Activated naive CD4-positive, alpha-beta T cell treated with anti-CD3 and anti-CD28 coated beads, Interleukin-2, amount 50 U/mL, for 16 hours (primary cell): ENCODE measurements around the gene TOGARAM1.

Source experiments
- DNase-seq: peaks from one replicate; pipeline ENCODE4 v3.0.0-alpha.2; 2020

Gene TOGARAM1

DNA sequence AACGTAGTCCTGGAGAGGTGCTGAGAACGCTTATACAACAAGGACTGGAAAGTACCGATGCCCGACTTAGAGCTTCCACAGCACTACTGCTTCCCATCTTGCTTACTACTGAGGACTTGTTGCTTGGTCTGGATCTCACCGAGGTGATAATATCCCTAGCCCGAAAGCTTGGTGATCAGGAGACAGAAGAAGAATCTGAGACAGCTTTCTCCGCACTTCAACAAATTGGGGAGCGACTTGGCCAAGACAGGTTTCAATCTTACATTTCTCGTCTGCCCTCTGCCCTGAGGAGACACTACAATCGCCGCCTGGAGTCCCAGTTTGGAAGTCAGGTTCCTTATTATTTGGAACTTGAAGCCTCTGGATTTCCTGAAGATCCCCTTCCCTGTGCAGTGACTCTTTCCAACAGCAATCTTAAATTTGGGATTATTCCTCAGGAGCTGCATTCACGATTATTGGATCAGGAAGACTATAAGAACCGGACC is 1.1 kb downstream of the TOGARAM1 start:
- no peak for DNase-seq

DNA sequence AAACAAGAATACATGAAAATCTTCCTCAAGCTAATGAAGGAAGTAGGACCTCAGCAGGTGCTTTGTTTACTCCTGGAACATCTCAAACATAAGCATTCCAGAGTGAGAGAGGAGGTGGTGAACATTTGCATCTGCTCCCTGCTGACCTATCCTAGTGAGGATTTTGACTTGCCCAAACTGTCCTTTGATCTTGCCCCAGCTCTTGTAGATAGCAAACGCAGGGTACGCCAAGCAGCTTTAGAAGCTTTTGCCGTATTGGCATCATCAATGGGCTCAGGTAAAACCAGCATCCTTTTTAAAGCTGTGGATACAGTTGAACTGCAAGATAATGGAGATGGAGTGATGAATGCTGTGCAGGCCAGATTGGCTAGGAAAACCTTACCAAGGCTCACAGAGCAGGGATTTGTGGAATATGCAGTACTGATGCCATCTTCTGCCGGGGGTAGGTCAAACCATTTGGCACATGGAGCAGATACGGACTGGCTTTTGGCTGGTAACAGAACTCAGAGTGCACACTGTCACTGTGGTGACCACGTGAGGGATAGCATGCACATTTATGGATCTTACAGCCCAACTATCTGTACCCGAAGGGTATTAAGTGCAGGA is 1.9 kb downstream of the TOGARAM1 start:
- DNase-seq = no peak

DNA sequence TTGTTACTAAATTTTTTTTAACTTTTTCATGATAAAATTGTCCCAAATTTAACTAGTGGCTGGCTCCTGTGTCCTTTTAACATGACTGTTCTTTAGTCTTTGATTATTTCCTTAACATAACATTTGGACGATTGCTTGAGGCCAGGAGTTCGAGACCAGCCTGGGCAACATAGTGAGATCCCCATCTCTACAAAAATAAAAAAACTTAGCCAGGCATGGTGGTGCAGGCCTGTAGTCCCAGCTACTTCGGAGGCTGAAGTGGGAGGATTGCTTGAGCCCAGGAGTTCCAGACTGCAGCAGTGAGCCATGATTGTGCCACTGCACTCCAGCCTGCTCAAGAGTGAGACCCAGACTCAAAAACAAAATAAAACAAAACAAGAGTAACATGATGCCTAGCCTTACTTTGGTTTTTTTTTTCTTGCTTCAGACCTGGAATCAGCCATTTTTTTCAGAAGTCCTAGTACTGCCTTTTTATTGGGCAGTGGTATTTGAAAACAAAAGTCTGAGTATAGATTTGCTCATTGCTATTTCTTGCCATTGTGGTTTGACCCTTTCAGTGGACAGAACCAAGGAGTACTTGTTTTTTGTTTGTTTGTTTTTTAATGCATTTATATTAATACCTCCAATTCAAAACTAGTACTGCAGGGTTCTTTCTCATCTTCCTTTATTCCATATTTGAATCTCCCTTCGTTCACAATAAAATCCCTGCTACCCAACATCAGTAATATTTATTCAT is 4.8 kb downstream of the TOGARAM1 start:
- DNase-seq = no peak

DNA sequence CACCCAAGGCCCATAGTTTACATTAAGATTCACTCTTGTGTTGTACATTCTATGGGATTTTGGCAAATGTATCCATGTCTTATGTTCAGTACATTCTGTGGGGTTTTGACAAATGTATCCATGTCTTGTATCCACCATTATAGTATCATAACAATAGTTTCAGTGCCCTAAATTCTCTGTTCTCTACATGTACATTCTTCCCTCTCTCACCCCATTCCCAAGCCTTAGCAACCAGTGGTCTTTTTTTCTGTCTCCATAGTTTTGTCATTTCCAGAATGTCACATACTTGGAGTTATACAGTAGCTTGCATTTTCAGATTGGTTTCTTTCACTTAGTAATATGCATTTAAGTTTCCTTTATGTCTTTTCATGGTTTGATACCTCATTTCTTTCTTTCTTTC is 6.7 kb downstream of the TOGARAM1 start:
- DNase-seq = no peak

DNA sequence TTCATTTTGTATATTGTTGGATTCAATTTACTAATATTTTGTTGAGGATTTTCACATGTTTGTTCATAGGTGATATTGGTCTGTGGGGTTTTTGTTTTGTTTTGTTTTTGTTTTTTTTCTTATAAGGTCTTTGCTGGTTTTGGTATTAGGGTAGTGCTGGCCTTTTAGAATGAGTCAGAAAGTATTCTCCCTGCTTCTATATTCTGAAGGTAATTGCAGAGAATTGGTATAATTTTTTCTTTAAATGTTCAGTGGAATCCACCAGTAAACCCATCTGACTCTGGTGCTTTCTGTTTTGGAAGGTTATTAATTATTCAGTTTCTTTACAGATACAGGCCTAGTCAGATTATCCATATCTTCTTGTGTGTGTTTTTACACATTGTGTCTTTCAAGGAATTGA is 8.9 kb downstream of the TOGARAM1 start:
- DNase-seq = no peak

DNA sequence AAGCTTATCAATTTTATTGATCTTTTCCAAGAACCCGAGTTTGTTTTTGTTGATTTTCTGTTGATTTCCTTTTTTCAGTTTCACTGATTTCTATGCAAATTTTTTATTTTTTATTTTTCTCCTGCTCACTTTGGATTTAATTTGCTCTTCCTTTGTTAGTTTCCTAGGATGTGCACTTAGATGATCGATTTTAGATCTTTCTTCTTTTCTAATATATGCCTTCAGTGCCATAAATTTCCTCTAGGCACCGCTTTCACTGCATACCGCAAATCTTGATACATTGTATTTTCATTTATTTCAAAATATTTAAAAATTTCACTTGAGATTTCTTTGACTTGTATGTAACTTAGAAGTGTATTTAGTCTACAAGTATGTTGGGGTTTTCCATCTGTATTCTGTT is 9.5 kb downstream of the TOGARAM1 start:
- DNase-seq = no peak

DNA sequence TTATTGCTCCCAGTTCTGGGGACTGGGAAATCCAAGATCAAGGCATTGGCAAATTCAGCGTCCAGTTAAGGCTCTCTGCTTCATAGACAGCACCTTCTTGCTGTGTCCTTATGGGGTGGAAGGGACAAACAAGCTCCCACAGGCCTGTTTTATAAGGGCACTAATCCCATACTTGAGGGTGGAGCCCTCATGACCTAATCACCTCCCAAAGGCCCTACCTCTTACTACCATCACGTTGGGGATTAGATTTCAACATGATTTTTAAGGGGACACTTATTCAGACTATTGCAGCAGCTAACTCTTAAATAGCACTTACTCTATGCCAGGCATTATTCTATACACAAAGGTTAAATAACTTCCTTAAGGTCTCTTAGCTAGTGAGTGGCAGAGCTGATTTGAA is 17.3 kb downstream of the TOGARAM1 start:
- DNase-seq = no peak

DNA sequence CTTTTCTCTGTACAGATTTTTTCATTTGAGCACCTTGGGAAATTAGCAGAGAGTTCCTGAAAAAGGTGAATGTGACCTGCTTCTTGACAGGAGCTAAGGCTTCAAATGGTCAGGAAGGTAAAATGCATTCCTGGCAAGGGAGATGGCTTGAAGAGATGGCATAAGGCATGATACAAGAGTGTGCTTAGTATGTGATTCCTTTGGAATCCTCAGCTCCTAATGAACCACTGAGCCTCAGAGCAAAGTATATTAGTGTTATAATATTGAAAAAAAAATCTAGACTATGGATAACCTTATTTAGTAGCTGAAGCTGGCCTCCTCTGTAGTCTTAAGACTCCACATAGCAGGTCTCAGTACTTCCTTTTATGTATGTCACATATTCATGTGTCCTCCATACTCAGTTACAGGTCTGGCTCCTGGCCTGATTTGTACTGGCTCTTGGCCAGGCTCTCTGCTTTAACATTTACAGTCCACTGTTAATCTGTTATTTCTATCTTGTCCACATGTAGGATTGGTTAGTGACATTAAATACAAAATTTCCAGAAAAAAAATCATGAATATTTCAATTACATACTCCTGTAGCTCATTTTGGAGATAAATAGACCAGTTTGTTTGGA is 17.9 kb downstream of the TOGARAM1 start:
- no peak for DNase-seq

DNA sequence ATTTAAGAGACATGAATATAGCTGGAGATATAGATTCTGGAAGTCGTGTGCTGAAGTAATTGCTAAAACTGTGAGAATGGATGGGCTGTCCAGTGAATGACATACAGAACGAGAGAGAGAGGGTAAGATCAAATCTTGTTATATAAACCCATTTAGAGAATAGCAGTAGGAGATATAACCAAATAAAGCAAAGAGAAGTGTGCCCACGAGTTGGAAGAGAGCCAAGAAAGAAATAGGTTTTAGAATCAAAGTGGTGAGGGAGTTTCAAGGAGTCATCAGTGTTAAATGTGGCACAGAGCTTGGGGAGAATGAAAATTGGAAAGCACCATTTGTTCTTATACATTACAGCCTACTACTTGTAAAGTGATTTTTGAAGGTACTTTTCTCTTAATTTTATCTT is 19.2 kb downstream of the TOGARAM1 start:
- no peak for DNase-seq

DNA sequence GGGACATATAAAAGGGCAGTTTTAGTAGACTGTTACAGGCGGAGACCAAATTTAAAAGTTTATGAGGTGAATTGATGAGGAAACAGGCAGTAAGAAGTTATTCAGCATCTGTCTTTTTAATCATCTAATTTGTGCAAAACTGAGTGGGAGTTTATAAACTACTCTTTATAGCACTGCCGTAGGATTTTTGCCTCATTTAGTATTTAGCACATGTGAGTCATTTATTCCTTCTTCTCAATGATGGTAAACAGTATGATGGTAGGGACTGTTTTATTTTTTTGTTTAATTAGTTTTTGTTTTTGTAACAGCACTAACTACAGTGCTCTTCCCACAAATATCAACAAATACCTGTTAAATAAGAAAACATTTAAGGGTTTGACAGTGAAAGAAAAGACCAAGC is 20.6 kb downstream of the TOGARAM1 start:
- DNase-seq = no peak

DNA sequence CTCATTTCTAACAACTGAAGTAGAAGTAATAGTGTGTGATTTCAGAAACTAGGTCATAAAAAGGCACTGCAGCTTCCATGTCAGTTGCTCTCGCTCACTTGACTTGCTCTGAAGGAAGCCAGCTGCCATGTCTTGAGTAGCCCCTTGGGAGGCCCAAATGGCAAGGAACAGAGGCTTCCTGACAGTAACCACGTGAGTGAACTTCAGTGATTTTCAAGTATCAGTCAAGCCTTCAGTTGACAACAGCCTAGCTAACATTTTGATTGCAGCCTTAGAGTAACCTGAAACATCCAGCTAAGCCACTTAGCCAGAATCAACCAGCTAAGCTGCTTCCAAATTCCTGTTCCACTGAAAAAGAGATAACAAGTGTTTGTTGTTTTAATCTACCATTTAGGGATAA is 26.7 kb downstream of the TOGARAM1 start:
- no peak for DNase-seq

DNA sequence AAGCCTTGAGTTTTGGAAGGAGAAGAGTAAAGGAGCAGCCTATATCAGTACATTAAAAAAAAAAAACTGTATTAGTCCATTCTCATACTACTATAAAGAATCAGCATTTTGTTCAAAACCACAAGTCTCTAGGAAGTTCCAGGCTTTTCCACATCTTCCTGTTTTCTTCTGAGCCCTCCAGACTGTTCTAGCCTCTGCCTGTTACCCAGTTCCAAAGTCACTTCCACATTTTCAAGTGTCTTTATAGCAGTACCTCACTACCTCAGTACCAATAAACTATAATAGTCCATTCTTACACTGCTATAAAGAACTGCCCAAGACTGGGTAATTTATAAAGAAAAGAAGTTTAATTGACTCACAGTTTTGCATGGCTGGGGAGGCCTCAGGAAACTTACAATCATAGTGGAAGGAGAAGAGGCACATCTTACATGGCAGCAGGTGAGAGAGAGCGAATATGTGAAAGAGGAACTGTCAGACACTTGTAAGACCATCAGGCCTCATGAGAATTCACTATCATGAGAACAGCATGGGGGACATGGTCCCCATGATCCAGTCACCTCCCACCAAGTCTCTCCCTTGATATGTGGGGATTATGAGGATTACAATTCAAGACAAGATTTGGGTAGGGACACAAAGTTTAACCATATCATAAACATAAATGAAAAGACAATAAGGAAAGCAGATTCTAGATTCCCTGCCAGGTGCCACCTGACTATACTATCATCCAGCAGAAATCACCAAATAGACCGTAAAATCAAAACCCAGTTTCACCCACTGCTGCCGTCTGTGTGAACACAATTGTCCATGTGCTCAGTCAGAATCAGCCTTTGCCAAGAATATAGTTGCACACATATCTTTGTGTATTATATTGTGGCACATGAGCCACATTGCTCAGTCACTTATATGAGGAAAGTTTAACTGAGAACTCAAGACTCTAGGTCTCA is 27.8 kb downstream of the TOGARAM1 start:
- no peak for DNase-seq

DNA sequence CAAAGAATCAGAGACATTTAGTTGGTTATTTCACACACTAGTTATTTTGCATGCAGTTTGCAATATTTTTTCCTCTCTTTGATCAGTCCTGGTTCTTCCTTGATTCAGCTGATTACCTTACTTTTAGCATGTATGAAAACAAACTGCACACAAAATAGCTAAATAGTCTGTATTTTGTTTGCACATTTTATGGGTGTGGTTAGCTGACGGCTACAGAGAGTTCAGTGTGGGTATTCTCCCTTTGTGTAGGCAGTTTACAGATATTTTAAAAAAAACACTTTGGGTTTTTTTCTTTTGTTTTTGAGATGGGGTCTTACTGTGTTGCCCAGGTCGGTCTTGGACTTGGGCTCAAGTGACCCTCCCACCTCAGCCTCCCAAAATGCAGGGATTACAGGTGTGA is 28.5 kb downstream of the TOGARAM1 start:
- DNase-seq = no peak

DNA sequence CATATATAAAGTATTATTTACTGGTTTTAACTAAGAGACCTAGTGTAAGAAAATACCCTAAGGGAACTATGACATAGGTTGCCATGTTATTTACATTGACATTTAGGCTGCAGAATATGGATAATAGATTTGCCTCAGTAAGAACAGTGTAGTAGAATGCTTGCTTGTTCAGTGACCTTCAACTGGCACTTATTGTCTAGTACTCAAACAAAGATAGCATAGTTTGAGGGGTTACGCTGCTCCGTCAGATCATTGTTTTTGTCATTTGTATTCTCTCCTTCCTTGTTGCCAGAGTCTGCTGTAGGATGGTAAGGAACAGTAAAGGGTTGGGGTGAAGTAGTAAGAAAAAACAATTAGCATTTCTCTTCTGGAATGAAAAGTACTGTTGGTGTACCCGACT is 33.2 kb downstream of the TOGARAM1 start:
- DNase-seq = no peak

DNA sequence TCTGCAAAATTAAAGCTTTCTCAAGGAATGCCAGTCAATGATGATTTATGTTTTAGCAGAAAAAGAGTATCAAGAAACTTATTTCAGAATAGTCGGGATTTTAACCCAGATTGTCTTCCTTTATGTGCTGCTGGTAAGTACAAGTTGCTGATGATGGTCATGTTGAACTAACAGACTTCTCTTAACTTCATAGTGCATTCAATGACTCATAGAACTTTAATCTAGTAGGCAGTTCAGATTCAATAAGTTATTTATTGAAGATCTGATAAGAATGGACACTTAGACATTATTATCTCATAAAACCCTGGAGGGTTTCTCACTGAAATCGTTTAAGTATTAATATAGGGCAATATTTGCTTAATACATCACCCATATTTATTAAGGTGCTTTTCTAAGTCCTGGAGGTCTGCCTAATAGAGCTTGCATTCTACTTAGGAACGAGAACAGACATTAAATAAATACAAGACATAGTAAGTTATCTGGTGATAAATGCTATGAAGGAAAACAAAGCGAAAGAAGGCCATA is 33.8 kb downstream of the TOGARAM1 start:
- no peak for DNase-seq

DNA sequence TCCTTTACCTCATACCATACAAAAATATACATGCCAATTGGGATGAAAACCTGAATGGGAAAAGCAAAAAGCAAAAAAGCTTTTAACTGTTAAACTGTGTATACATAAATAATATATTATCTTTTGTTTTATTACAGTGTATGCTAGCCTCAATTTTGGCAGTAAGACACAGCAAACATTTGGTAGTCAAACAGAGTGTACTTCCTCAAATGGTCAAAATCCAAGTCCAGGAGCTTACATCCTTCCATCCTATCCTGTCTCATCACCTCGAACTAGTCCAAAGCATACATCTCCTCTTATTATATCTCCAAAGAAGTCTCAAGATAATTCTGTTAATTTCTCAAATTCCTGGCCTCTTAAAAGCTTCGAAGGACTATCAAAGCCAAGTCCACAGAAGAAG is 41.9 kb downstream of the TOGARAM1 start:
- no peak for DNase-seq

DNA sequence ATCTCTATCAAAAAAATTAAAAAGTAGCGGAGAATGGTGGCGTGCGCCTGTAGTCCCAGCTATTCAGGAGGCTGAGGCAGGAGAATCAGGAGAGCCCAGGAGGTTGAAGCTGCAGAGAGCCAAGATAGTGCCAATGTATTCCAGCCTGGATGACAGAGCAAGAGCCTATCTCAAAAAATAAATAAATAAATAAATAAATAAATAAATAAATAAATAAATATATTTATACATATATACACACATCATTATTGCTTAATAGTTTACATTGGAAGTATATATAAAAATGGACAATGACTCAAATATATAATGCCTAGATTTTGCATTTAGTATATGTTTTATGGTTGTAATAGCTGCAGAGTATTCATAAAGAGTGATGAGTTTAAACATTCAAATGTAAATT is 53.1 kb downstream of the TOGARAM1 start:
- DNase-seq = no peak

DNA sequence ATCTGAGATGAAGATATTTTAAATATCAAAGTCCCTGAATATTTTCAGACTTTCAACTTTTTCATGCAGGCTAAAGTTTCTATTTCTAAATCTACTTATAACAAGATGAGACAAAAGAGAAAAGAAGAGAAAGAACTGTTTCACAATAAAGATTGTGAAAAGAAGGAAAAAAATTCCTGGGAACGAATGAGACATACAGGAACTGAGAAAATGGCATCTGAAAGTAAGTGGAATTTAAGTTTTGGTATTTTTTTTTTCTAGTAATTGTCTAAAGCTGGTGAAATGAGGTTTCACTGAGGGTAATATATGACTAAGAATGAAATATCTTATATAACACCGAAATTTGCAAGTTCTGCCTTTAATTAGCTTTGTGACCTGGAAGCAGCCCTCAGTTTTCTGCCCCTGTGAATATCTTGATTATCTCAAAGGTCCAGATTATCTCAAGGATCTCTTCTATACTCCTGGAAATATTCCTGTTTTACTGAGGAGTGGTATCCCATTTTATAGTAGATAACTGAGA is 66.2 kb downstream of the TOGARAM1 start:
- no peak for DNase-seq

DNA sequence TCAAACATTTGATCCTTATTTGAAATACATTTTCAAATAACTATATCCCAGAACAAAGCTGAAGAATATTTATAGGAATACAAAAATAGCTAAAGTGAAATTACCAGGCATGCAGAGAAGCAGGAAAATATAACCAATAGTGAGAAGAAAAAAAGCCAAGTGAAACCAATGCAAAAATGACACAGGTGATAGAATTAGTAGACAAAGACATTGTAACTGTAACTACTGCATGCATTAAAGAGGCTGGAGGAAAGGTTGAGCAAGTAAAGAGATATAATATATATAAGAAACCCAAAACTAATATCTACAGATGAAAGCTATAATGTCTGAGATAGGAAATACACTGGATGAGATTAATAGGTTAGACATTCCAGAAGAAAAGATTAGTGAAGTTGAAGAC is 72.7 kb downstream of the TOGARAM1 start:
- DNase-seq = no peak

DNA sequence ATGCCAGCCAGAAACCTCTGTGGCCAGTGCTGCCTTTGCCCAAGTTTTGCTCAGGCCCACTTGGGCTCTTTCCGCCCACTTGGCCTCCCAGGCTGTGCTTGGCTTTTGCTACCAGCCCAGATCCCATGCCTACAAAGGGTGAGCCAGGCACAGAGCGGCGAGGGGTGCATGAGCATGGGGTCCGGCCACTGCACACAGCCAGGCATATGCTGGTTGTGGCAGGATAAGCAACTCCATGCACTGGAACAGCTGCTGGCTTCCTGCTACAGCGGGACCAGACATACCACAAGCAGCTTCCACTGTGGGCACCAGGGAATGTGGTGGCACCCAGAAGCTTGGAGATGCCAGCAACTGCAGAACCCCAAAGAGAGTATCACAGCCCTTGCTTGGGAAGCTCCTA is 76.3 kb downstream of the TOGARAM1 start:
- no peak for DNase-seq

DNA sequence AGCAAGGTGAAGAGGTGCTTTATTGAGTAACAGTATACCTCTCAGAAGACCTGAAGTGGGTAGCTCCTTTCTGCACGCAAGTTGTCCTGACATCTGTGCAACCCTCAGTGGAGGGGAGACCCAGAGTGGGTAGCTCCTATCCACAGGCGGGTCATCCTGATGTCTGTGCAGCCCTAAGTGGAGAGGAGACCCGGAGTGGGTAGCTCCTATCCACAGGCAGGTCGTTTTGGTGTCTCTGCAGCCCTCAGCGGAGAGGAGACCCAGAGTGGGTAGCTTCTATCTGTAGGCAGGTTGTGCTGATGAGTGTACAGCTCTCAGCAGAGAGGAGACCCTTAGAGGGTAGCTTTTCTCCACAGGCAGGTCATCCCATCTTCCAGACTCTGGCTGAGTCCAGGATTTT is 76.9 kb downstream of the TOGARAM1 start:
- DNase-seq = no peak

DNA sequence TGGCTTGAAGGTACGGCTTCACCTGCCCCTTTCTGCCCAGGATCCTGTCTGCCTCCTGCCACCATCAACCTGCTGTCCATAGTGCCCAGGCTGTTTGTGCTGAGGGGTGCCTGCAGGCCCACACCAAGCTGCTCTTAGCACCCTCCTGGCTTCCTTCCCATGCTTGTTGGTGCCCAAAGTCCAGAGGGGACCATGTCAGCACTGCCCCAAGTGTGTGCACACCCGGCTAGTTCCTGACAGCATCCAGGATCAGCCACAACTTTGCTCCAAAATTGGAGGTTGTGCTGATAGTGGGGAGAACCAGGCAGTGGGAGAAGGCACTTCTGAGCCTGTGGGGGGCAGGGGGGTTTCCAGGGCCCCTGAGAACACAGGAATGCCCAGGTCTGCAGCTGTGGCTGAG is 77.4 kb downstream of the TOGARAM1 start:
- no peak for DNase-seq

DNA sequence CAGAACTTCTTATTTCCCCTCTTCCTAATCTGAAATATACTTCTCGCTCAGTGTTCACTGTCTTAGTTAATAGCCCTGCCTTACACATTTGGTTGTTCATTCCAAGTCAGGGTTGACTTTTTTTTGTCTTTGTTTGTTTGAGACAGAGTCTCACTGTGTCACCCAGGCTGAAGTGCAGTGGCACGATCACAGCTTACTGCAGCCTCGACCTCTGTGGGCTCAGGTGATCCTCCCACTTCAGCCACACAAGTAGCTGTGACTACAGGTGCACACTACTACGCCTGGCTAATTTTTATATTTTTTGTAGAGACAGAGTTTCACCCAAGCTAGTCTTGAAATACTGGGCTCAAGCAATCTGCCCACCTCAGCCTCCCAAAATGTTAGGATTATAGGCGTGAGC is 79.7 kb downstream of the TOGARAM1 start:
- DNase-seq = no peak
